IPS DF 6.9 (cell line): ENCODE results near the gene TBCCD1.
"Not testable (repeated sequence)": the region's sequence is repeated elsewhere in the genome, so short reads cannot be mapped to it uniquely, and the experiment has no call there.

ENCODE experiments used
- DNase-seq: peaks from one replicate; pipeline ENCODE4 v3.0.0-alpha.2; 2013; ENCODE audit warnings: low read depth, low spot score
- H3K27ac ChIP-seq: one replicate; pipeline ENCODE4 v1.5.1; 2013; ENCODE audit warnings: low read length, control low read depth
- H3K27me3 ChIP-seq: 2 replicates; pipeline ENCODE4 v1.6.1; 2013; ENCODE audit warnings: mild to moderate bottlenecking, low read length; ENCODE audit not compliant: control insufficient read depth, insufficient read depth
- H3K36me3 ChIP-seq: 2 replicates; pipeline ENCODE4 v1.6.1; 2013; ENCODE audit warnings: low read length; ENCODE audit not compliant: control insufficient read depth, insufficient read depth
- H3K4me1 ChIP-seq: 2 replicates; pipeline ENCODE4 v1.6.1; 2013; ENCODE audit warnings: low read length; ENCODE audit not compliant: control insufficient read depth, insufficient read depth
- H3K4me3 ChIP-seq: 2 replicates; pipeline ENCODE4 v1.5.1; 2013; ENCODE audit warnings: mild to moderate bottlenecking, low read length
- H3K9me3 ChIP-seq: 2 replicates; pipeline ENCODE4 v1.6.1; 2013; ENCODE audit warnings: low read length, inconsistent platforms; ENCODE audit not compliant: control insufficient read depth, insufficient read depth
- WGBS: extraction: QIAGEN DNeasy Blood & Tissue Kit; methylation state at CpG from one replicate; pipeline ENCODE4 v1.1.7; 2013; ENCODE audit warnings: mixed read lengths, missing lambda C conversion rate; ENCODE audit not compliant: insufficient read length, insufficient coverage; 5-methylcytosine and 5-hydroxymethylcytosine counted together

Gene TBCCD1

GRCh38 chr3:186551387-186551786 lies 15.8 kb downstream of the TBCCD1 start:
- no peaks in the 10 kb centered on the region for H3K27me3 ChIP-seq
- DNase-seq: no peak
- H3K36me3 ChIP-seq: peaks cover 3% of the 10 kb centered on the region; the same call in 1 of the 2 replicates
- no peaks in the 10 kb centered on the region for H3K9me3 ChIP-seq
- no CpG with 5 or more reads among the region's 6 CpGs for WGBS
- H3K27ac ChIP-seq: no peak overlapping the region
- no peak overlapping the region for H3K4me3 ChIP-seq
- H3K4me1 ChIP-seq: no peaks in the 10 kb centered on the region

- WGBS: no CpG with 5 or more reads among the region's 3 CpGs
- peaks cover 3% of the 10 kb centered on the region; the same call in 1 of the 2 replicates for H3K36me3 ChIP-seq
- H3K4me1 ChIP-seq: no peaks in the 10 kb centered on the region
- H3K27me3 ChIP-seq: no peaks in the 10 kb centered on the region
- H3K9me3 ChIP-seq: no peaks in the 10 kb centered on the region
- no peak overlapping the region for H3K4me3 ChIP-seq
- no peak for DNase-seq
- H3K27ac ChIP-seq: no peak overlapping the region
These were observed 17.6 kb downstream of the TBCCD1 start for GRCh38 chr3:186549497-186549896.

GRCh38 chr3:186544281-186544680 lies 22.9 kb downstream of the TBCCD1 start, which contains the start of gene CRYGS:
Gene CRYGS (minus strand): TSS chr3:186544380. CDS start chr3:186544326, 54 bp downstream.
- WGBS: no CpG with 5 or more reads among the region's 2 CpGs
- Histone ChIP-seq H3K27me3 (no peaks in the 10 kb centered on the region), H3K4me3 (no peak within 1 kb of the TSS), H3K36me3 (no peaks in the 10 kb centered on the region; the same call in 1 of the 2 replicates), H3K9me3 (no peaks in the 10 kb centered on the region), H3K27ac (no peak within 1 kb of the TSS), H3K4me1 (no peaks in the 10 kb centered on the region)
- DNase-seq: no peak

GRCh38 chr3:186540835-186541226 lies 26.3 kb downstream of the TBCCD1 start:
- H3K36me3 ChIP-seq: no peaks in the 10 kb centered on the region
- no peak overlapping the region for H3K27ac ChIP-seq
- H3K4me1 ChIP-seq: no peaks in the 10 kb centered on the region
- no peaks in the 10 kb centered on the region for H3K27me3 ChIP-seq
- no CpG with 5 or more reads among the region's 2 CpGs for WGBS
- no peak for DNase-seq
- no peaks in the 10 kb centered on the region for H3K9me3 ChIP-seq
- no peak overlapping the region for H3K4me3 ChIP-seq

GRCh38 chr3:186540221-186540834 lies 26.8 kb downstream of the TBCCD1 start:
- Histone ChIP-seq H3K4me1 (no peaks in the 10 kb centered on the region), H3K4me3 (no peak overlapping the region), H3K9me3 (no peaks in the 10 kb centered on the region), H3K27me3 (no peaks in the 10 kb centered on the region), H3K27ac (no peak overlapping the region), H3K36me3 (no peaks in the 10 kb centered on the region)
- no CpG with 5 or more reads among the region's 8 CpGs for WGBS
- DNase-seq: peak; percentile 68

GRCh38 chr3:186538779-186539178 lies 28.4 kb downstream of the TBCCD1 start:
- no peak for DNase-seq
- H3K36me3 ChIP-seq: no peaks in the 10 kb centered on the region
- no peaks in the 10 kb centered on the region for H3K4me1 ChIP-seq
- H3K27me3 ChIP-seq: no peaks in the 10 kb centered on the region
- no CpG with 5 or more reads among the region's 3 CpGs for WGBS
- H3K27ac ChIP-seq: no peak overlapping the region
- no peak overlapping the region for H3K4me3 ChIP-seq
- H3K9me3 ChIP-seq: no peaks in the 10 kb centered on the region

GRCh38 chr3:186536883-186537844 lies 30.0 kb downstream of the TBCCD1 start:
- no peaks in the 10 kb centered on the region for H3K9me3 ChIP-seq

GRCh38 chr3:186534113-186534669 lies 32.9 kb downstream of the TBCCD1 start:
- WGBS: no CpG with 5 or more reads among the region's 6 CpGs
- H3K4me1 ChIP-seq: no peaks in the 10 kb centered on the region
- no peaks in the 10 kb centered on the region for H3K9me3 ChIP-seq
- H3K27ac ChIP-seq: no peak overlapping the region
- no peak overlapping the region for H3K4me3 ChIP-seq
- no peaks in the 10 kb centered on the region for H3K27me3 ChIP-seq
- no peaks in the 10 kb centered on the region for H3K36me3 ChIP-seq
- no peak for DNase-seq

More at GRCh38 chr3:186536883-186537844, 30.0 kb downstream of the TBCCD1 start:
- Histone ChIP-seq H3K4me3 (no peak overlapping the region), H3K4me1 (no peaks in the 10 kb centered on the region), H3K36me3 (no peaks in the 10 kb centered on the region), H3K27me3 (no peaks in the 10 kb centered on the region), H3K27ac (no peak overlapping the region)
- DNase-seq: no peak

GRCh38 chr3:186532598-186533072 lies 34.5 kb downstream of the TBCCD1 start:
- Histone ChIP-seq H3K9me3 (no peaks in the 10 kb centered on the region), H3K4me1 (no peaks in the 10 kb centered on the region), H3K36me3 (no peaks in the 10 kb centered on the region), H3K4me3 (no peak overlapping the region), H3K27ac (no peak overlapping the region), H3K27me3 (no peaks in the 10 kb centered on the region)
- no CpG with 5 or more reads among the region's 1 CpG for WGBS
- DNase-seq: no peak

GRCh38 chr3:186531694-186532093 lies 35.4 kb downstream of the TBCCD1 start:
- not testable (repeated sequence) for H3K4me3 ChIP-seq, H3K27ac ChIP-seq, H3K9me3 ChIP-seq, H3K4me1 ChIP-seq, H3K36me3 ChIP-seq, H3K27me3 ChIP-seq, DNase-seq
- WGBS: no CpG with 5 or more reads among the region's 3 CpGs
